HEK293 (cell line): ENCODE data around the gene TMEM123.

Experiments used
- CTCF ChIA-PET: fragments of 350-600 bp; formaldehyde crosslinking; extraction: SDS; loops from one replicate; lab custom pipeline; 2021; ENCODE audit warnings: antibody characterized with exemption; lab: Yijun Ruan, JAX
- POLR2A ChIA-PET: fragments of 300-600 bp; formaldehyde crosslinking; extraction: SDS; loops from one replicate; lab custom pipeline; 2020; ENCODE audit warnings: antibody characterized with exemption, inconsistent platforms; lab: Yijun Ruan, JAX
- H3K27ac ChIP-seq: fragments of 200-500 bp; sonication (Bioruptor generic); 2 replicates; pipeline ENCODE4 v1.5.1; 2014; ENCODE audit warnings: low read depth, low read length, control low read depth, inconsistent platforms; ENCODE audit errors: extremely low read depth
- H3K36me3 ChIP-seq, 2 experiments: fragments of 200-500 bp in 1 of 2; sonication (Bioruptor generic) in 1 of 2; 1 replicate in 1 of 2; 2 replicates in 1 of 2; pipeline ENCODE4 v1.5.1; 2014 to 2017; ENCODE audit warnings: inconsistent platforms in 2 of 2, low read length in 2 of 2; ENCODE audit not compliant: control insufficient read depth in 2 of 2, insufficient read depth in 1 of 2
- H3K4me1 ChIP-seq: fragments of 200-500 bp; sonication (Bioruptor generic); 2 replicates; pipeline ENCODE4 v1.5.1; 2014; ENCODE audit warnings: mild to moderate bottlenecking, low read length, inconsistent platforms; ENCODE audit not compliant: control insufficient read depth, insufficient read depth
- H3K4me3 ChIP-seq: 2 replicates; pipeline ENCODE4 v1.5.1; 2011; ENCODE audit warnings: low read depth, mild to moderate bottlenecking, control low read depth, low read length, moderate library complexity
- H3K9me3 ChIP-seq: fragments of 200-500 bp; sonication (Bioruptor generic); 2 replicates; pipeline ENCODE4 v1.5.1; 2014; ENCODE audit warnings: low read depth, low read length, inconsistent platforms; ENCODE audit not compliant: control insufficient read depth, insufficient read depth
- KLF9 ChIP-seq: fragments of 450-650 bp; formaldehyde crosslinking; IDR thresholded peaks from 2 replicates; pipeline ENCODE4 v1.5.1; 2016; ENCODE audit warnings: missing biosample characterization, missing genetic modification characterization, low read depth
- PATZ1 ChIP-seq: fragments of 450-650 bp; formaldehyde crosslinking; IDR thresholded peaks from 2 replicates; pipeline ENCODE4 v1.5.1; 2016; ENCODE audit warnings: missing biosample characterization, missing genetic modification characterization
- SCRT1 ChIP-seq: fragments of 450-650 bp; formaldehyde crosslinking; IDR thresholded peaks from 2 replicates; pipeline ENCODE4 v1.5.1; 2016; ENCODE audit warnings: missing biosample characterization, missing genetic modification characterization, borderline replicate concordance
- SCRT2 ChIP-seq: fragments of 450-650 bp; formaldehyde crosslinking; IDR thresholded peaks from 2 replicates; pipeline ENCODE4 v1.5.1; 2016; ENCODE audit warnings: missing biosample characterization, missing genetic modification characterization
- SP2 ChIP-seq: fragments of 450-650 bp; formaldehyde crosslinking; IDR thresholded peaks from 2 replicates; pipeline ENCODE4 v1.5.1; 2016; ENCODE audit warnings: missing biosample characterization, missing genetic modification characterization
- YY1 ChIP-seq: fragments of 450-650 bp; formaldehyde crosslinking; IDR thresholded peaks from 2 replicates; pipeline ENCODE4 v1.5.1; 2018; ENCODE audit warnings: missing biosample characterization, missing genetic modification characterization
- ZBTB49 ChIP-seq: fragments of 450-650 bp; formaldehyde crosslinking; IDR thresholded peaks from 2 replicates; pipeline ENCODE4 v1.5.1; 2016; ENCODE audit warnings: missing biosample characterization, missing genetic modification characterization, low read depth
- ZEB2 ChIP-seq: fragments of 450-650 bp; formaldehyde crosslinking; IDR thresholded peaks from 2 replicates; pipeline ENCODE4 v1.5.1; 2016; ENCODE audit warnings: missing biosample characterization, missing genetic modification characterization
- ZIC2 ChIP-seq: fragments of 450-650 bp; formaldehyde crosslinking; IDR thresholded peaks from 2 replicates; pipeline ENCODE4 v1.5.1; 2016; ENCODE audit warnings: missing biosample characterization, missing genetic modification characterization
- ZNF140 ChIP-seq: fragments of 450-650 bp; formaldehyde crosslinking; IDR thresholded peaks from 2 replicates; pipeline ENCODE4 v1.5.1; 2016; ENCODE audit warnings: missing biosample characterization, missing genetic modification characterization
- ZNF18 ChIP-seq: fragments of 450-650 bp; formaldehyde crosslinking; IDR thresholded peaks from 2 replicates; pipeline ENCODE4 v1.5.1; 2016; ENCODE audit warnings: missing biosample characterization, missing genetic modification characterization
- ZNF335 ChIP-seq: fragments of 450-650 bp; formaldehyde crosslinking; conservative IDR thresholded peaks from 2 replicates; pipeline ENCODE4 v1.5.1; 2016; ENCODE audit warnings: missing biosample characterization, missing genetic modification characterization
- ZNF366 ChIP-seq: fragments of 450-650 bp; formaldehyde crosslinking; conservative IDR thresholded peaks from 2 replicates; pipeline ENCODE4 v1.5.1; 2016; ENCODE audit warnings: missing biosample characterization, missing genetic modification characterization
- ZNF391 ChIP-seq: fragments of 450-650 bp; formaldehyde crosslinking; IDR thresholded peaks from 2 replicates; pipeline ENCODE4 v1.5.1; 2016; ENCODE audit warnings: low read depth, missing biosample characterization, missing genetic modification characterization, borderline replicate concordance
- ZNF423 ChIP-seq: fragments of 450-650 bp; formaldehyde crosslinking; IDR thresholded peaks from 2 replicates; pipeline ENCODE4 v1.5.1; 2016; ENCODE audit warnings: missing biosample characterization, missing genetic modification characterization
- ZNF555 ChIP-seq: fragments of 450-650 bp; formaldehyde crosslinking; conservative IDR thresholded peaks from 2 replicates; pipeline ENCODE4 v1.5.1; 2017; ENCODE audit warnings: missing biosample characterization, mild to moderate bottlenecking, missing genetic modification characterization, inconsistent platforms
- ZNF561 ChIP-seq: fragments of 450-650 bp; IDR thresholded peaks from 2 replicates; pipeline ENCODE4 v1.5.1; 2018; ENCODE audit warnings: missing biosample characterization, missing genetic modification characterization, borderline replicate concordance
- ZNF610 ChIP-seq: fragments of 450-650 bp; formaldehyde crosslinking; IDR thresholded peaks from 2 replicates; pipeline ENCODE4 v1.5.1; 2016; ENCODE audit warnings: missing biosample characterization, missing genetic modification characterization, borderline replicate concordance
- ZNF658 ChIP-seq: fragments of 450-650 bp; formaldehyde crosslinking; IDR thresholded peaks from 2 replicates; pipeline ENCODE4; 2016; ENCODE audit warnings: missing biosample characterization, missing genetic modification characterization
- ZNF670 ChIP-seq: fragments of 450-650 bp; formaldehyde crosslinking; IDR thresholded peaks from 2 replicates; pipeline ENCODE4 v1.5.1; 2016; ENCODE audit warnings: missing biosample characterization, missing genetic modification characterization, low read depth
- ZNF747 ChIP-seq: fragments of 450-650 bp; formaldehyde crosslinking; IDR thresholded peaks from 2 replicates; pipeline ENCODE4 v1.5.1; 2016; ENCODE audit warnings: missing biosample characterization, missing genetic modification characterization
- ZXDB ChIP-seq: fragments of 450-650 bp; formaldehyde crosslinking; IDR thresholded peaks from 2 replicates; pipeline ENCODE4 v1.5.1; 2016; ENCODE audit warnings: missing biosample characterization, missing genetic modification characterization

The TMEM123 gene

GRCh38 chr11:102467080-102467708, 14.6 kb upstream of the TMEM123 start:
- no peak overlapping the region for H3K27ac ChIP-seq
- ChIA-PET POLR2A (interaction anchor here (0.9 kb wide), 1 partner anchor 11 kb away, joined by 9 read pairs; no protein-coding TSS in a partner anchor), CTCF (interaction anchor here (0.7 to 1.2 kb wide), 3 partner anchors 9 to 77 kb away, joined by 3 to 5 read pairs (median 4); no protein-coding TSS in a partner anchor)
- no peaks in the 10 kb centered on the region for H3K36me3 ChIP-seq
- no peaks in the 10 kb centered on the region for H3K4me1 ChIP-seq
- H3K4me3 ChIP-seq: no peak overlapping the region
- TF ChIP-seq SCRT1 (tag by site-specific recombination): 0 out of 2 replicates have a peak, but pooled peaks have one; percentile 11
- TF ChIP-seq PATZ1 (tag by site-specific recombination): no peak
- no peak for TF ChIP-seq SP2
- TF ChIP-seq ZBTB49 (tag by site-specific recombination): no peak
- no peak for TF ChIP-seq ZXDB (tag by site-specific recombination)
- TF ChIP-seq ZEB2 (tag by site-specific recombination): no peak
- TF ChIP-seq ZNF140 (tag by site-specific recombination): no peak
- peak; percentile 53; the same call in 1 of the 2 replicates for TF ChIP-seq SCRT2 (tag by site-specific recombination)
- TF ChIP-seq ZNF335: peak; percentile 42; the same call in 1 of the 2 replicates
- TF ChIP-seq ZNF658 (tag by site-specific recombination): no peak
- H3K9me3 ChIP-seq: no peaks in the 10 kb centered on the region

- ChIA-PET CTCF (interaction anchor here (0.7 kb wide), 1 partner anchor 212 kb away, joined by 3 read pairs; no protein-coding TSS in a partner anchor), POLR2A (no interaction called here)
- no peaks in the 10 kb centered on the region for H3K36me3 ChIP-seq
- TF ChIP-seq ZNF423 (tag by site-specific recombination) (no peak), ZNF18 (tag by site-specific recombination) (no peak), ZNF747 (no peak)
- H3K4me1 ChIP-seq: no peaks in the 10 kb centered on the region
- H3K27ac ChIP-seq: no peak overlapping the region
- no peaks in the 10 kb centered on the region for H3K9me3 ChIP-seq
- no peak overlapping the region for H3K4me3 ChIP-seq
These were observed 13.1 kb upstream of the TMEM123 start for GRCh38 chr11:102465696-102466095.

GRCh38 chr11:102464859-102465500, 12.4 kb upstream of the TMEM123 start:
- no peaks in the 10 kb centered on the region for H3K4me1 ChIP-seq
- ChIA-PET CTCF (no interaction called here), POLR2A (no interaction called here)
- H3K9me3 ChIP-seq: no peaks in the 10 kb centered on the region
- H3K27ac ChIP-seq: no peak overlapping the region
- H3K36me3 ChIP-seq: no peaks in the 10 kb centered on the region
- H3K4me3 ChIP-seq: no peak overlapping the region
- no peak for TF ChIP-seq ZNF391 (tag by site-specific recombination)
- no peak for TF ChIP-seq ZNF561 (tag by site-specific recombination)
- no peak for TF ChIP-seq YY1 (tag by site-specific recombination)
- TF ChIP-seq ZNF555 (tag by site-specific recombination): no peak
- TF ChIP-seq ZNF670 (tag by site-specific recombination): no peak
- no peak for TF ChIP-seq KLF9 (tag by site-specific recombination)
- no peak for TF ChIP-seq SP2
- TF ChIP-seq ZIC2: no peak
- no peak for TF ChIP-seq ZNF610 (tag by site-specific recombination)
- TF ChIP-seq ZNF366 (tag by site-specific recombination): no peak
